ENCODE results near the gene PSMC6.

PSMC6 gene

DNA sequence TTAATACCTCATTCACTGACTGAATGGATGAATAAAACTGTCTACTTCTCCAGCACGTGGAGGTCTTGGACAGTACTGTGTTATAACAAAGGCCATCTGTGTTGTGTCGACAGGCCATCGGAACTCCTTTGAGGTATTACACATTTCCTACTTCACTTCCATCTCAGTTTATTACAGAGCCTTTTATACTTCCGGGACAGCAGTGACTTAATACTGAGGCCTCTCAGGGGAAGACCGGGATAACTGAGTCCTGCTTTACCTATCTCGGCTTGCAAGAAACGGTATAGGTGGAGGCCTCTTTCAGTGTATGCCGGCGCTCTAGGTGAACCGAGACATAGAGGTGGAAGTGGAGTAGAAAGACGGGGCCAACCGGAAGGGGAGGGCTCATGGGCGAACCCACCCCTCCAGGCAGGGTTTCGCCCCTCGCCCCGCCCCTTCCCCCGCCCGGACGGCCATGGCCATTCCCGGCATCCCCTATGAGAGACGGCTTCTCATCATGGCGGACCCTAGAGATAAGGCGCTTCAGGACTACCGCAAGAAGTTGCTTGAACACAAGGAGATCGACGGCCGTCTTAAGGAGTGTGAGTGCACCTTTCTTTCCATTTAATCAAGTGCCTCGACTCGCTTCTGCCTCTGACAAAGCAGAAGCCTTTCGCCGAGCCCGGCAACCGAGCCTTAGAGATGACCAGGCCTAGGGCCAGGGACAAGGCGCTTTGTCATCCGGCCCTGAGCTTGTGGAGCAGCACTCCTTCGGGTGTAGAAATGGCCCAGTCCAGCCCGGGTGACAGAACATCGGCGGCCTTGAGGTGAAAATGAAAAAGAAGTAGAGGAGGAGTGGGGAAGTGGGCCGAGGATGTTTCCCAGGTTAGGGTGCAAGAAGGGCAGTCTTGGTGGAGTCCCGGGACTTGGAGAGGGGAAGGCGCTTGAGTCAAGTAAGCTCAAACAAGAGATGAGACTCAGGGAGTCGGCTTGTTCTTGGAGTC lies at the start of gene PSMC6:
PSMC6 (plus strand) TSS at position 477 of the 983 bp plus-strand sequence; CDS start at position 497, 20 bp downstream.
- DNase-seq = peak; percentile 97

DNA sequence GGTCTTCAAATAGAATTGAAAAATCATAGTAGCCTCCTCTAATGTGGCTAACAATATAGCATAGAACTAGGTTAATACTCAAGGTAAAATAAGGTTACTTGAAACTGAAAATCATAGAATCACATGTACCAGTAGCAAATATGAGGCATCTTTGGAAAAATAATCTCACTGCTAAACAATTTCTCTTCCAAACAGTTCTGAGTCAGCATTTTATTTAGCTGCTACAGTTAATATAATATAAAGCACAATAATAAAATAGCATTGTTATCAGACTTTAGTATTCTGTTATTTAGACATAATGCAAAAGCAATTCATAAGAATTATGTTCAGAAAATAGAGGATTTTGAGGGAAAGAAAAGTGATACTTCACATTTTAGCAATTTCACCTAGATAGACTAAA lies 46.7 kb upstream of the PSMC6 start:
- no peak for DNase-seq

DNA sequence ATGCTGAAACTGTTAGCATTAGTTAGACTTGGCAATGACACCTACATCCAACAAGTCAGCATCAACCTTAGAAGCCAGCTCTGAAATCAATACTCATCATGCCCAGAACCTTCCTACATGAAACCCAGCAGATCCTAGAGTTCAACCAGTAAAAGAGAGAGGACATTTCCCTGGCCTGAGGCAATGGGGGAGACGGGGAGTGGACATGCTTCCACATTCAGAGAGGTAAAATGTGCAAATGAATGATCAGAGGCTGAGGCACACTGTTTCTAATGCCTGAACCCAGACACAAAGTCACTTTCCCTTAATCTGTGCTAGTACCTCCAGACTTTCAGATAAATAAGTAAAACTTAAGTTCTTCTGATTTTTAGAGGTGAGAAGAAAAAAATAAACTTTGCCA lies 46.2 kb upstream of the PSMC6 start:
- DNase-seq = no peak

DNA sequence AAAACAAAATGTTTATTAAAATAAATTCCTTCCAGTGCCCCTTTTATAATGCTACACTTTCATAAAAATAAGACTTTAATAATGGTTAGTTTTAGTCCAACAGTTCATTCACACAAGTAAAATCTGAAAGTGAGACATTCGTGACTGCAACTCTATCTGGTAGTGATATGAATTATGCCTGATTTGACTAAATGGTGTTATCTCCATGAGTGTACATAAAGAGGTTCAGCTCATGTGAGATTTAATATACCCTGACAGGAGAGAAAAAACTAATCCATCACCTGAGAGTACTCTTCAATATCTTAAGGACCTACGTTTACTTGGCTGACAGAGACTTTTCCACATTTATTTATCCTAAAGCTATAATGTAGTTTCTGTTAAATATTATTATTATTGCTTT lies 45.7 kb upstream of the PSMC6 start:
- no peak for DNase-seq

DNA sequence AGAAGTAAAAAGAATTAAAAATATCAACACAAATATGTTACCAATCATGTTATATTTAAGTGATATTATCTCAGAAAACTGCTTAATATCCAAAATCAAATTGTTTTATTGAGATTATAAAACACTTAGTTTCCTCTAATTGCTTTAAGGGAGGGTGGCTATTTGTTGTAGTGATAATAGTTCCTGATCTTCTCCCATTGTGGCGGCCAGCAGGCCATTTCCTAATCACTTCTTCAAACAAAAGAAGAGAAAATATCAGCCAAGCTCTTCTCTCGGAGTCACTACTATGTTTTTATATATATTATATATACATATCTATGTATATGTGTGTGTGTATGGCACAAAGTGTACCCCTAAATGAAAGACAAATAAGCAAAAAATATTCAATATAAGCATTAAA lies 43.1 kb upstream of the PSMC6 start:
- DNase-seq = no peak

DNA sequence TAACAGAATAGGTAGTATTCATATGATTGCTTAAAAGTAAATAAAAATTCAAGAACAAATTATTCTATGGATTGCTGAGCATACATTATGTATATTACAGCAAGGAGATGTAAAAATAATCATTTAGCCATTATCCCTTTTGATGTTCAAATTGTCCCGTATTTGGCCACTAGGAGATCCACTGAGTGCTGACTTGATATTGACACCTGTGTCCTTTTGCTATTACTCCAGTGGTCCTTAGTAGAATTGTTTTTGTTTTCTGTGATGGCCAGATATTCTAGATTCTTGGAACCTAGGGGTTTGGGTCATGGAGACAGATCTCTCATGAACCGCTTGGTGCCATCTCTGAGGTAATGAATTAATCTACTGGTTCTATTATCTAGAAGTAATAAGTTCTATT lies 28.4 kb upstream of the PSMC6 start:
- no peak for DNase-seq

DNA sequence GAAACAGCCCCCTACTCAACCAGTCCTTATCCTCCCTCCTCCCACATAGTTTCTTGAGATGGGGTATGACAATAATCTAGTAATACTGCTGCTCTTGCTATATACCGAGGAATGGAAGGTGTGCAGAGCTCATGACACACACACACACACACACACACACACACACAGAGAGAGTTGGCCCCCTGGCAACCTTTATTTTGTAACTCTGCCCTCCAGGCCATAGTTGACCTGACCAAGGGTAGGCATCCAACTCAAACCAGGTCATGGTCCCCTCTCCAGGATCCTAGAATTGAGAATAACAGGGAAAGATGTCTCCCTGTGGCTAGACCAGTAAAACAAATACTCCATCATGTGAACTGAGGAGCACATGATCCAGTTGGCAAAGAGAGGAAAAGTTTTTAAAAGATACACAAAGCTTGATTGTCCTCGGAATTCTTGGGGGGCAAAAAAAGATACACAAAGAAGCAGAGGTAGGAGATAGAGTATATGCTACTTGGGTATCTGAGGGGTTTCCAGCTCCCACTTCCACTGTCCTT lies 22.9 kb upstream of the PSMC6 start:
- DNase-seq = no peak

DNA sequence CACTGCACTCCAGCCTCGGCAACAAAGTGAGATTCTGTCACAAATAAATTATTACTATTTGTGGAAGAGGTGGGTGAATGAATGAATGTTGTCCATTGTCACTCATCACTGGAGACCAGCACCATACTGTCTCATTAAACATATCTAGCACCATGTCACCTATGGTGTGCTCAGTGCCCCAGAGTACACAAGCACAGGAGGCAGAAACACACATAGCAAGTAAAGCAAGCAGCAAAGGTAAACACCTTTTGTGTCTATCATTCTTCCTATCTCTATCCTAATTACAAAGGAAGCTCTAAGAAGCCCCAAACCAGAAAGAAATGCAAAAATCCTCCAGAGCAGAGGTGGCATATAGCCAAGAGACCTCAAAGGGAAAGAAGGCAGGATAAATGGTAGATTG lies 20.8 kb upstream of the PSMC6 start:
- no peak for DNase-seq

DNA sequence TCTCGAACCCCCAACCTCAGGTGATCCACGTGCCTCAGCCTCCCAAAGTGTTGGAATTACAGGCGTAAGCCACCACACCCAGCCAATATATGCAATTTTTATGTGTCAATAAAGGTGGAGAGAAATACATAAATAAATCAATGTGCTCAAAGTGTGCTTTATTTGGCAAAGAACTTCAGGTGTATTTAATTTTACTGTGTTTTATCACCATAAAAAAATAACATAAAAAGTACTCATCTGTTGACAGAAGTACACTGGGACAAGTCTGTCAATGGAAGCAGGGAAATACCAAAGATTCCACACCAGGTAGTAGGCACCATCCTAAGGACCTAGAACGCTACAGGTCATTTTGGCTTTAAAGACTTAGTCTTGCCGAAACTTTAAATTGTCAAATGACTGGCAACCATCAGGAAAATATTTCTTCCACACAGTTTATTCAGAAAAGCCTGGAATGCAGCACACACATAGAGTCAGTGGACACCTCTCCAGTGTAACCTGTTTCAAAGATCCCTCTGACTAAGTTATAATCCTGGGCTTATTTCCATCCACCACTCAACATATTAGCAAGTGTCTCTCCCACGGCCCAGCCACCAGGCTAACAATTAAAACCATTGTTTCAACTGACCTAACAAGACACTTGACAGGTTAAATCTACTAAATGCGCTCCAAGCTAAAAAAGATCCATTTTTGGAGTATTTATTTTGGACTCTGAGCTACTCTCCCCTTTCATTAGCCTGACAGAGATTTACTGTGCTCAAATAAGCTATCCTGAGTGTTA lies 15.8 kb upstream of the PSMC6 start:
- DNase-seq = no peak

DNA sequence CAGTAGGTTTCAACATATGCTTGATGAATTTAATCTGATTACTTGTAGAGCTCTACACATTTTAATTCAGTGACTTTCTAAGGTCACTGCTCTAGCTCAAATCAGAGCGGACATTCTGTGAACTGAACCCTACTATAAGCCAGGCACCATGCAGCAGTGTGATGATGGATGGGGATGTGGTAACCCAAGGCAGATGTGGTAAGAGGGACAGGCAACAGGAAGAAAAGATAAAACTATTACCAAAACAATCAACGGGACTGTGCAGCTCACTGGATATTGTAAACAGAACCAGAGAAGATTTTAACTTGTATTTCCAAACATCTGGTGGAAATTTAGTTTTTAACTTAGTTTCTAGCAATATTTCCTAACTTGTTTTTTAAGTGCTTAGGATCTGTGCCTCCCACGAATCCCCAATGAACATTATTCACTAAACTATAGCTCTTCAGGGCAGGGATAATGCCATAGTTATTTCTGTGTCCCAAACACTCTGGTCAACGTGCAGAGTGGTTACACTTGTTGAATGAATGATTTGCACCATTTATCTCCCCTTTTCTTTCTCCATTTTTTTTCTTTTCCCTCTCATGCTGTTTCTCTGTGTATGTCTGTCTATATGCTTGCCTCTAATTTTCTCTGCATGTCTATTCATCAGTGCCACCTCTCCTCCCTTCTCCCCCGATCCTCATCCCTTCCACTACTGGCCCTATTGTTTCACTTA lies 14.6 kb upstream of the PSMC6 start:
- DNase-seq = peak; percentile 22

DNA sequence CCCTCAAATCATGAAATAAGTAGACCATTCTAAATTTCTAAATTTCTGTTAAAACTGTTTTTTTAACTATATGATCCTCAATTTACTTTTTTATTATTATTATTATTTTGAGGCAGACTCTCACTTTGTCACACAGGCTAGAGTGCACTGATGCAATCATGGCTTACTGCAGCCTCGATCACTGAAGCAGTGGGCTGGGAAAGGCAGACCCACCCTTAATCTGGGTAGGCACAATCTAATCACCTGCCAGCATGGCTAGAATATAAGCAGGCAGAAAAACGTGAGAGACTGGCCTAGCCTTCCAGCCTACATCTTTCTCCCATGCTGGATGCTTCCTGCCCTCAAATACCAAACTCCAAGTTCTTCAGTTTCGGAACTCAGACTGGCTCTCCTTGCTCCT lies 14.0 kb upstream of the PSMC6 start:
- DNase-seq = no peak

DNA sequence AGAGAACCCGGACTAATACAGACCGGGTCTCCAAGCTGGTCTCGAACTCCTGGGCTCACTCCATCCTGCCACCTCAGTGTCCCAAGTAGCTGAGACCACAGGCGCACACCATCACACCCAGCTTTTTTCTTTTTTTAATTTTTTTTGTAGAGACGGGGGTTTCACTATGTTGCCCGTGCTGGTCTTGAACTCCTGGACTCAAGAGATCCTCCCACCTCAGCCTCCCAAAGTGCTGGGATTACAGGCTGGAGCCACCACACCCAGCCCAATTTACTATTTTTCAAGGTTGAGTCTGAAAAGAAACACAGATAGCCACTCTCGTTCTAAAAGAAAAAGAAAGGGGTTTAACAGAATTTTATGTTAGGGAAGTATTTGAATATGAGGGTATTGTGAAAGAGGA lies 13.5 kb upstream of the PSMC6 start:
- no peak for DNase-seq

DNA sequence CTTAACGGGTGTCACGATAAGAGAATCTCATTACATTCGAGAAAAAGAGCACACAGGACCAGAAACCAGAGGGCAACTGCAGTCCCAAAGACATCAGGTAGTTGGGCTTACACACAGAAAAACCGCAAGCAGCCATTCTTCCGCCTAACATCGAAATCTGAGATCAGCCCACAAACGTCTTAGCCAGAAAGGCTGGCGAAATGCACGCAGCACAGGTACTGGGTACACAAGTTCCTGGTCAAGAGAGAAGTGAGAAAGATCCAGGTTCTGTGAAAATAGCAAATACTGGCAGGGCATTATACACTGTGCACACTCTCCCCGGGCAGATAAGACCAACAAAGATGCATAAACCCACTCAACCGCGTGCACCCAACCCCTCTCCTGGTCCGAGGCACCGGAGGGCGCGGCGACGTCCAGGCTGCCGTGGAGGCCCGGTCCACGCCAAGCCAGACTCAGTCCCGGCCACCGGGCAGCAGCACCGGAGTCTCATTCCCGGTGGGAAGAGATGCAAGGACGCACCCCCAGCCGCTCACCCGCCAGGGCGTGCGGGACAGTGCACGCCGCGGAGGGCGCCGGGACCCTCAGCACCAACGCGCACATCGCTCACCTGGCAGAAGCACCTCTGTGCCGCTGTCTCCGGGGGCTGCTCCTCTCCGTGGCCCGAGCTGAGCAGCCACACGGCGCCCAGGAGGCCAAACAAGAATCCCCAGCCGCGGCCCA lies 12.1 kb upstream of the PSMC6 start:
- peak; percentile 53 for DNase-seq

DNA sequence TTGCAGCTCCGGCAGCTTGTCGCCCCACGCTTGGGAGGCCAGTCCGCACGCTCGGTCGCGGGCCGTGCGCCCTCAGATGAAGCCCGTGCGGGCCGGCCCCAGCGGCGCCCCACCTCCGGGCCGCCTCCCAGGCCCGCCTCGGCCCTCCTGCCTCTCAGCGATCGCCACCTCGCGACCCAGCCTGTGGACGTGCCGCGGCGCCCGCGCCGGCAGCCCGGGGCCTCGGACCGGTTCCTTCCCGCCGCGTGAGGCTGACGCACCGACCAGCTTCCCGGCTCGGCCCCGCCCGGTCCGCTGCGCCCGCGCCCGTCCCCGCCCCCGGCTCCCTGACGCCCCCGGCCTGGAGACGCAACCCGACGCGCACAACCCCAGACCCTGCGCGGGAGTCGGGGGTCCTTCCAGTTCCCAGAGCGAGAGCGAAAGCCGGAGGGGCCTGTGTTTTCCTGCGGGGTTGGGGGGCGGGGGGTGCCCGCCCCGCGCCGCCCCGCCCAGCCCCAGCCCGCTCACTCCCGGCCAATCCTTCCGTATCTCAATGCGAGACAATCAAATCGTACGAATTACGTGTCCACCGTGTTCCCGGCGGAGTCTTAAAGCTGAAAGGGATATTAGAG lies 11.4 kb upstream of the PSMC6 start, which contains the start of gene ERO1A:
ERO1A (minus strand) TSS at position 78 of the 611 bp plus-strand sequence; CDS start at position 1, 77 bp downstream.
- DNase-seq = peak; percentile 86

DNA sequence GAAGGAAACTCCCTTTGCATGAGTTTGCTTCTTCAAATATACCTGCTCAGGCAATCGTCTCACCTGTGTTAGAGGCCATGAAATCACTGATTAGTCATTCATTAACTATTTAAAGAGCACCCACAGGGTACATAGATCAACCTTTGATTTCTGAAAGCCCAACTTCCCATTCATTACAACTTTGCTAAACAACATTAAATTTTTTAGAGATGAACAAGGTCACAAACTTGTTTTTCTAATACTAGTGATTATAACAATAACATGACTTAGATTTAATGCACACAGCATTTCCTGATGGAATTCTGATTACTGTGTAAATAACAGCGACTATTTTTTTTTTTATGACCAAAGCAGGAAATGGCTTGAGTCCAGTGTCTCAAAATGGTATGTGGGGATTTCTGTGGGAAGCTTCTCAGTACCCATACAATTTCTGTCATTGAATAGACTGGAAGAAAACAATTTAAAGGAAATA lies 6.3 kb upstream of the PSMC6 start:
- DNase-seq = no peak

DNA sequence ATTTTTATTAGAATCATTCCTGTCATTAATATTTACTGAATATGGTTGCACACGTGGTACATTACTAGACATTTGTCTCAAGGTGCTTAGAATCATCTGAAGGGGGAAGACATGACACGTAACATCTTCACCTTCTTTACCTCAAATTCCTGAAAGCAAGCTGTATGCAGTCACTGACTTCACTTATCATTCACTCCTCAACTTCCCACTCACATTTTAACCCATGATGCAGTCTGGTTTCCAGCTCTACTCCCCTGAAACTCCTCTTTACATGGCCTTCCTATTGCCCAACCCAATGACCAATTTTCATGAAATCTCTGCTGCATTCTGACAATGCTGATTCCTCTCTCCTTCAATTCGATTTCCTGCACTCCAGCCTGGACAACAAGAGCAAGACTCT lies 5.8 kb upstream of the PSMC6 start:
- no peak for DNase-seq

DNA sequence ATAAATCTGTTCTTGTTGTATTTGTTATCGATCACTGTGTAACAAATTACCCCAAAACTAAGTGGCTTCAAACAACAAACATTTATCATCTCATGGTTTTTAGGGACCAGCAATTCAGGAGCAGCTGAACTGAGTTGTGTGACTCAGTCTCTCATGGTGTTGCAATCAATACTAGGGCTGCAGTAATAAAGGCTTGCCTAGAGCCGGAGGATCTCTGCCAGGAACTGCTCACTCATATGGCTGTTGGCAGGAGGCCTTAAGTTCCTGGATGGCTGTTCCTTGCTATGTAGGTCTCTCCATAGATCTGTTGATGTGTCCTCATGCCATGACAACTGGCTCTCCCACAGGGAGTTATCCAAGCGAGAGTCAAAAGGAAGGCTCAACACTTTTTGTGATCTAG lies 3.8 kb upstream of the PSMC6 start:
- DNase-seq = no peak

DNA sequence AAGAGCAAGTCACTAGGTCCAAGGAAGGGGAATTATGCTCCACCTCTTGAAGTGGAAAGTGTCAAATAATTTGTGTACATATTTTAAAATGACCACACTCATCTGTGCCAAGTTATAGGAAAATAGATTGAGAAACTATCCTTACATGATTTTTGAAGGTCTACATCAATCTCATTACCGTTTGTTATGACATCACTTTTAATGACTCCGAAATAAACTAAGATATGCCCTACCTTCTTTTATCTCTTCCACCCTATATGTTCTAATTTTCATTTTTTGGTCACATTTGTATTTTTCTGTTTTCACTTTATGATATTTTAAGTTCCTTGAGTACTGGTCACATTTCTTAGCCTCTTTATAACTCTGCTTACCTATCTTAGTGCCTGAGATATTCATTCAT lies 3.3 kb upstream of the PSMC6 start:
- DNase-seq = no peak

DNA sequence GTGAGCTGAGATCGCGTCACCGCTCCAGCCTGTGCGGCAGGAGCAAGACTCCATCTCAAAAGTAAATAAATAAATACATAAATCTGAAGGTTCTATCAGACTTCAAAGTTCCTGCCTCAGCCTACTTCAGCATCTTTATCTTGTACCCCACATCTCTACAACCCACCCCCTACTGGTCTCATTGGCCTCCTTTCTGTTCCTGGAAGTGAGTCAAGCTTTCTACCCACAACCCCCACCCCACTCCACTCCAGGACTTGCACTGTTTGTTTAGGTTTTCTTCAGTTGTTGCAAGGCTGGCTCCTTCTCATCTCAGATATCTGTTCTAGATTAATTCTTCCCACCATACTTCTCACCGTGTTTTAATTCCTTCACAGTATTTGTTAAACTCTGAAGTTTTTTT lies 714 bp upstream of the PSMC6 start:
- no peak for DNase-seq

DNA sequence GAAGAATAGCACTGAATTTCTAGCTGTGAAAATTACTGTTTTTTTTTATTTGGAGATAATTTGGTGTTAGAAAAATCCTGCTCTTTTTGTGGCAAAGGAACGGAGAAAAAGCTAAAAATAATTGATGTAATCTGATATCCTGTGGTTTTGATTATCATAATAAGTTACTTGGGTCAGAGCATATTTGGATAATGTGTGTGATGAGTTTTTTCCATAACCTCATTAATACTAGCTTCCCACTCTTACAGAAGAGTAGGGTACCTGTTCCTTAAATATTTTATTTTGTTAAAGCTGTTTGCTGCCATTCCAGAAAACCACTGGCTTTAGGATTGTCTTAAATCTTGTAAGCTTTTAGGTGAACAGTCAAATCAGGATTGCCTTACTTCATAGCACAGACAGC lies 4.7 kb downstream of the PSMC6 start:
- DNase-seq = no peak

DNA sequence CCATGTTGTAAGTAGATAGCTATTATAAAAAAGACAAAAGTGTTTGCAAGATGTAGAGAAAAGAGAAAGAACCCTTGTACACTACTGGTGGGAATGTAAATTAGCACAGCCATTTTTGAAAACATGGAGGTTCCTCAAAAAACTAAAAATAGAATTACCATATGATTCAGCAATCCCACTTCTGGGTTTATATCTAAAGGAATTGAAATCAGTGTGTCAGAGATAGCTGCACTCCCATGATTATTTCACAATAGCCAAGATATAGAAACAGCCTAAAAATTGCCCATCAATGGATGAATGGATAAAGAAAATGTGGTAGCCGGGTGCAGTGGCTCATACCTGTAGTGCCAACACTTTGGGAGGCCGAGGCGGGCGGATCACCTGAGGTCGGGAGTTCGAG lies 9.2 kb downstream of the PSMC6 start:
- DNase-seq = no peak
